HFF-Myc (cell line): ENCODE results near the gene MRPS21.
A peak's percentile ranks its signal among the peaks of the same experiment; 100 is the strongest.
"Not testable (repeated sequence)": the region's sequence is repeated elsewhere in the genome, so short reads cannot be mapped to it uniquely, and the experiment has no call there.

ENCODE experiments used
- DNase-seq: peaks from one replicate; pipeline ENCODE4 v3.0.0-alpha.2; 2011; ENCODE audit warnings: low read depth; ENCODE audit errors: extremely low read depth
- H3K4me3 ChIP-seq: replicated peaks from 2 replicates; pipeline ENCODE4 v1.5.1; 2011; ENCODE audit warnings: low read depth, mild to moderate bottlenecking, control low read depth, low read length
- CTCF ChIP-seq: IDR thresholded peaks from 2 replicates; pipeline ENCODE4 v1.5.1; 2012; ENCODE audit warnings: mild to moderate bottlenecking, low read depth, low read length, control low read depth; ENCODE audit errors: missing control alignments

Gene MRPS21

DNA sequence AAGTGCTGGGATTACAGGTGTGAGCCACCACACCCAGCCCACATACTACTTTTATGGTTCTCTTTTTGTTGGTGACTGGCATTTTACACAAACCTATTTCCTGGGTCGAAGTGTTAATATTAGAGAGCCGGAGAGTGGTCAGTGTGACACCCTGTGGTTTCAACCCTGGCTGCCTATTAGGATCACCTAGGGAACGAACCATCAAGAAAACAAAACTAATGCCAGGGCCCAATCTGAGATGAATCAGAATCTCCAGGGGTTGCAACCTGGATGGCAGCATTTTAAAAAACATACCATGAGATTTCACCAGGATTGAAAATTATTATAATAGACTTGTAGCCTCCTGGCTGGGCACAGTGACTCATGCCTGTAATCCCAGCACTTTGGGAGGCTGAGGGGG is 6.1 kb downstream of the MRPS21 start:
- no peak for TF ChIP-seq CTCF
- no peak for DNase-seq
- no peak overlapping the region for H3K4me3 ChIP-seq

- no peak for TF ChIP-seq CTCF
- DNase-seq: no peak
- H3K4me3 ChIP-seq: no peak overlapping the region
Observed at GRCh38 chr1:150302338-150302737, 8.7 kb downstream of the MRPS21 start.

GRCh38 chr1:150302902-150303301 is 9.2 kb downstream of the MRPS21 start:
- TF ChIP-seq CTCF: no peak
- no peak for DNase-seq
- no peak overlapping the region for H3K4me3 ChIP-seq

GRCh38 chr1:150308585-150308984 is 14.9 kb downstream of the MRPS21 start:
- H3K4me3 ChIP-seq, DNase-seq: not testable (repeated sequence)

DNA sequence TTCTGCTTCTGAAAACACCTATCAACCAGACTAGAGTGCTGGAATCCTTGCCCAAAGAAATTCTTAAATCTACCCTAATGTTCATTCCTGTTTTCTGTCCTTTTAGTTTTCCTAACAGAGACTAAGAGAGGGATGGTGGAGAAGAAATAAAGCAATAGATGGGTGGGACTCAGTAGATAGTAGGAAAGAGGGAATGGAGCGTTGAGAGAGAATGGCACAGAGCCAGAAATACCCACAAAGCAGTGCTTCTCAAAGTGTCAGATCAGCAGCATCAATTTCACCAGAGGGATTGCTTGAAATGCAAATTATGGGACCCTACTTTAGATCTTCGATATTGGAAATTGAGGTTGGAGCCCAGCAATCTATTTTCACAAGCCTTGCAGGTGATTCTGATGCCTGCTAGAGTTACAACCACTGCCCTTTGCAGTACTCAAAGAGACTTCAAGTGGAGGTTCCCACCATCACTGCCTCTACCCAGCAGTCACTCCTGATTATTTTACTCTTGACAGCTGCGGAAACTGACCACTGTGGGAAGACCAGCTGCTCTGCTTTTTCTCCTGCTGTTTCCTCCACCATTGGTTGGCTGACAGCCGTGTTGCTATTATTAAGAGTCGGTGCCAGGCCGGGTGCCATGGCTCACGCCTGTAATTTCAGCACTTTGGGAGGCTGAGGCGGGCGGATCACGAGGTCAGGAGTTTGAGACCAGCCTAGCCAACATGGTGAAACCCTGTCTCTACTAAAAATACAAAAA is 16.3 kb downstream of the MRPS21 start:
- no peak for TF ChIP-seq CTCF
- no peak for DNase-seq
- no peak overlapping the region for H3K4me3 ChIP-seq

DNA sequence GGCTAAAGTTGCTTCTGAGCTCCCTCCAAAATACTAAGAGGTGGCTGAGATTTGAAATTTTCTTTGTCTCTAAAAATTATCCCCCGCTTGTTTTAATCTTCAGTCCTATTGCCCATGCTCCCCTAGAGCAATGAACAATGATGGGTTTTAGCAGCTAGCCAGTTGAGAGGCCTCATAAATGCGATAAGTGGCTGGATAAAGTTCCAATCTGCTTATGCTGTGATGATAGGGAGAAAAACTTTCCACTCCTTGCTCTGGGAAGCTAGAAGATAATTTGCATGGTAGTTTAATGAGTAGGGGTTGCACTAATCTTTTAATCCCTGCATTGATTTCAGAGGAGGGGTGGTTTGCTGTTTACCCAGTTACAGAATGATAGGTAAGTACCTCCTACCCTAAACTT is 18.1 kb downstream of the MRPS21 start:
- no peak overlapping the region for H3K4me3 ChIP-seq
- no peak for DNase-seq
- no peak for TF ChIP-seq CTCF

- not testable (repeated sequence) for H3K4me3 ChIP-seq, DNase-seq
Observed at GRCh38 chr1:150314691-150315090, 21.0 kb downstream of the MRPS21 start.

GRCh38 chr1:150320667-150320978 is 27.0 kb downstream of the MRPS21 start:
- TF ChIP-seq CTCF: no peak
- no peak for DNase-seq

More at GRCh38 chr1:150320667-150320978, 27.0 kb downstream of the MRPS21 start:
- peak overlapping the region; percentile 96 for H3K4me3 ChIP-seq
